ENCODE results near the gene DCHS2. TPM values are rescaled to one million over a fixed set of nuclear protein-coding genes. Genes with fewer than 3 reads are reported as not detected.

The DCHS2 gene
- total RNA-seq, 2 experiments from 2014 or later: 0.17 to 0.19 TPM

DNA sequence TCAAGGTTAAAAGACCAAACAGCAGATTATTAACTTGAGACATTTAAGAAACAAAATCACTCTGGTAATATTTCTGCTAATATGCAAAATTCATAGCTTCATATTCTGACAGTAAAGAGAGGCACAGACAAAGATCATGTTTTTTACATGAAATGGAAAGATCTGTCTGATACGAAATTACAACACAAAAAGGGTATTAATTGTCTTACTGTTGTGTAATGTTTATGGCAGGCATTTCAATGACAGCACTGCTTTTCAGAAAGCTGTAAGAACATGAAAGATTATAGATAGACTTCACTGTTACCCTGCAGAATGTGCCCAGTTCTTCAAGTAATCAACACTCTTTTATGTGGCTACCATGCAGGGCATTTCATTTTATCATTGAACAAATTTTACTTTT is 15.4 kb downstream of the DCHS2 start:
- no peak overlapping the region for H3K27ac Mint-ChIP-seq
- peaks cover 21% of the 10 kb centered on the region for H3K27me3 Mint-ChIP-seq
- H3K36me3 Mint-ChIP-seq: no peaks in the 10 kb centered on the region
- POLR2A ChIA-PET: no interaction called here
- DNase-seq (no peak), ATAC-seq (ENCODE audit: low read depth) (no peak)
- H3K4me1 Mint-ChIP-seq: no peaks in the 10 kb centered on the region
- no peak overlapping the region for H3K4me3 Mint-ChIP-seq
- no peaks in the 10 kb centered on the region for H3K9me3 Mint-ChIP-seq

DNA sequence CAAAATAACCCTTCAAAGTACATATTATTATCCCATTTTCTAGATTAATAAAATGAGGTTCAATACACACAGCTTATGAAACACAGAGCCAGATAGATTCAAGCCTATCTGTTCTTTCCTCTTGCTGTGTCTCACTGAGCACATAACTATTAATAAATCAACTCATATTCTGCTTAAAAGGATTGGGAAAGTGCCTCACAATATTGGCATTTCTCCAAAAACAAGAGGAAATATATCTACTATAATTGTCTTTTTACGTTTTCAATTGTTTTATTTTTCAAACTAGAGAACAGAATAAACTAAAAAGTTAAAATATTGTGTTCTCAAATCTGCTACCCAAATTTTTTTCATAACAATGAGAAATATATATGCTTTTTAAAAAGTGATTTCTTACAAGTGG is 15.8 kb downstream of the DCHS2 start:
- Mint-ChIP-seq H3K36me3 (no peaks in the 10 kb centered on the region), H3K4me1 (no peaks in the 10 kb centered on the region), H3K4me3 (no peak overlapping the region), H3K27ac (no peak overlapping the region), H3K9me3 (no peaks in the 10 kb centered on the region), H3K27me3 (peaks cover 21% of the 10 kb centered on the region)
- ATAC-seq (ENCODE audit: low read depth) (no peak), DNase-seq (no peak)
- POLR2A ChIA-PET: no interaction called here

DNA sequence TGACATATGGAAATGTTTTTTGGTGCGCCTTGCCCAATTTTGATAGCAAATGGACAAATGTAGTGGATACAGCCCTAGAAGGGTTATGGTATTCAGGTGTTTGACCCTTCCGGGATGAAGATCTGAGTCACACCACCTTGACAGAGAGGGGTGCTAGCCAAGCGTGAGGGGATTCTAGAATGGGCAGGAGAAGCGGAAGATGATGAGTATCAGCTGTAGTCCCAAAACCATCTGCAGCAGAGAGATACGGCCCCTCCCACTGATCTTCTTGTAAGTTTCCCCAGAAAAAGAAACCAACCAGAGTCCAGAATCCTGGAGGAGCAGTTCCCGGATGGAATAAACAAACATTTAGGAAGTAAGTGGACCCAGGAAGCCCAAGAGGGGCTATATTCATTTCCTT is 18.1 kb downstream of the DCHS2 start:
- POLR2A ChIA-PET: no interaction called here
- no peak for DNase-seq
- ATAC-seq (ENCODE audit: low read depth): no peak
- Mint-ChIP-seq H3K36me3 (no peaks in the 10 kb centered on the region), H3K9me3 (no peaks in the 10 kb centered on the region), H3K4me1 (no peaks in the 10 kb centered on the region), H3K27me3 (peaks cover 25% of the 10 kb centered on the region), H3K27ac (no peak overlapping the region), H3K4me3 (no peak overlapping the region)

DNA sequence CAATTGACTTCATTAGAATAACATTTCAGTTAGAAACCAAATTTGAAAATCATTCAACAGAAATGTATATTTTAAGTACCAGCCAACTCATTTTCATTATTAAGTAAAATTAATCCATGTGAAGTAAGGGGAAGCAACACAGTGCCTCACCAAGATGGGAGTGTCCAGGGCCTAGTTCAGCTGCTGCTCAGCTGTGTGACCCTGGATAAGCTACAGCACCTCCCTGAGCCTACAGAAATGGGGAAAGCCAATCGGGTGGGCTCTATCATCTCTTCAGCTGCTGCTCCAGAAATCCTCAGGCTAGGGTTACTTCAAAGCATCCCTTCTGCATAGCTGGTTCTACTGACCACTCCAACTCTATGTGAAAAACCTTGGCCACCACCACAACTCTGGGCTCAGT is 18.7 kb downstream of the DCHS2 start:
- H3K27ac Mint-ChIP-seq: no peak overlapping the region
- POLR2A ChIA-PET: no interaction called here
- DNase-seq (no peak), ATAC-seq (ENCODE audit: low read depth) (no peak)
- no peak overlapping the region for H3K4me3 Mint-ChIP-seq
- no peaks in the 10 kb centered on the region for H3K9me3 Mint-ChIP-seq
- H3K36me3 Mint-ChIP-seq: no peaks in the 10 kb centered on the region
- H3K27me3 Mint-ChIP-seq: peaks cover 22% of the 10 kb centered on the region
- no peaks in the 10 kb centered on the region for H3K4me1 Mint-ChIP-seq

DNA sequence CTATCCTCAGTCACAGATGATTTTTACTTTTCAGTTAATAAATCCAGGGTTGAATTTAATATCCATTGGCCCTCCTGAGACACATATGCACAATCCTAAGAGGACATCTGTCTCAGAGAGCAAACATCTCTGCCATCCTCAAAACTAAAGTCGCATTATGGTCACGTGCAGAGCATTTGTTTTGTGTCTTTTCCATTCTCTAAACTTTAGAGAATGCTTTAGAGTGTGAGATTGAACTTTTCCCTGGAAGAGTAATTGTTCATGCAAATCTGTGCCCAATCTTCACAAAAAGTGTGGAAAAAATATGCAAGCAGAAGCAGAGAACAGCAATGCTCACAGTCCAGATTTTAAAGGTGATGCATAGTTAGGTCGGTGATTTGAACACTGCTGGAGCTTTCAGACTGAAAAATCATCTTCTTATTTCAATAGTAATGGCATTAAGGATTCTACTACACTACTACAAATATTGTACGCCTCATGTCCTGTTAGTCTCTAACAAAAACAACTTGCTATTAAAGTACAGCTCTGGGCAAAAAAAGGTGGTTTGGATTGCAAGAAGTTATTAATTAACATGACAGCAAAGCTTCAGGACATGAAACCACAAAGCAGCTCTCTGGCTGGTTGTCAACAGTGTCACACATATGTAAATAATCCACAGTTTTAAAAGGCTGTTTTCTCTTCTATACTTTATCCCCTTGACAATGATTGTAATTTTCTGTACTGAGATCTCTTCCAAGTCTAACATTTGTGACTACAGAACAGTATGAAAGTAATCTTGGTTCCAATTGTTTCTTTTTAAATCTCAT is 19.9 kb downstream of the DCHS2 start:
- peaks cover 25% of the 10 kb centered on the region for H3K27me3 Mint-ChIP-seq
- ATAC-seq (ENCODE audit: low read depth): no peak
- no peaks in the 10 kb centered on the region for H3K9me3 Mint-ChIP-seq

DNA sequence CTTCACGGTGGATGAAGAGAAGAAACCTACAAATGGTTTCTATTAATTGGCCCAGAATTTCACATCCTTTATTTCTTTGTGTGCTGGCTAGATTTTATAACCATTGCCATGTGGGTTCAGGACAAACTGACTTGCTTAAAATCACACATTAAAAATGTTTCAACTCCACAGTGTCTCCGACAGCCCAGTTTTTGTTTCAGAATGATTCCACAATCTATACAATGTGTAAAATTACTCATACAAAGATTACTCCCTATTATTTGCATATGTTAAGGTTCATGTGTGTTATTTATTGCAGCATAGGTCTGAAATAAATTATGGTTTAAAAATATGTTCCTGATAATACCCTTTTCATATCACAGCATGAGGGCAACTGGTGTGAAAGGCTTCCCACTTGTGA is 20.6 kb downstream of the DCHS2 start:
- no peaks in the 10 kb centered on the region for H3K4me1 Mint-ChIP-seq
- no peak overlapping the region for H3K27ac Mint-ChIP-seq
- H3K4me3 Mint-ChIP-seq: no peak overlapping the region
- no peaks in the 10 kb centered on the region for H3K9me3 Mint-ChIP-seq
- ATAC-seq (ENCODE audit: low read depth) (no peak), DNase-seq (no peak)
- peaks cover 26% of the 10 kb centered on the region for H3K27me3 Mint-ChIP-seq
- H3K36me3 Mint-ChIP-seq: no peaks in the 10 kb centered on the region
- POLR2A ChIA-PET: no interaction called here

More for the DNA sequence above, 19.9 kb downstream of the DCHS2 start:
- Mint-ChIP-seq H3K4me1 (no peaks in the 10 kb centered on the region), H3K36me3 (no peaks in the 10 kb centered on the region), H3K27ac (no peak overlapping the region), H3K4me3 (no peak overlapping the region)
- DNase-seq: no peak
- POLR2A ChIA-PET: no interaction called here

DNA sequence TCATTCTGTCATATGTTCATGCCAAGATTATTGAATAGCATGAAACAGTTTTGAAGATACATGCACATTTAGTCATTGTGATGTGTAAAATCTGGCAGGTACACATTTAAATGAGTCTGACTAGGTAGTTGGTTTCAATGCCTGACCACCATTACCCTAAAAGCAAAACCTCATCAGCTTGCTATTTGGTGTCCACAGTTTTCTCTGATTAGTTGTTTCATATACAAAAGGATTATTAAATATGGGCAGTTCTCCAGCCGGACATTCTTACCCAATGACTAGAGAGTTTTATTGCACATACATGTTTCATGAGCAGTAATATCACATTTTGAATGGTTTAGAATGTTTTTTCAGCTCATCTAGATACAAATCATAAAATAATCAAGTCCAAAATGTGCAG is 23.7 kb downstream of the DCHS2 start:
- ATAC-seq (ENCODE audit: low read depth): no peak
- no peaks in the 10 kb centered on the region for H3K36me3 Mint-ChIP-seq
- H3K27me3 Mint-ChIP-seq: peaks cover 29% of the 10 kb centered on the region
- no peaks in the 10 kb centered on the region for H3K4me1 Mint-ChIP-seq
- H3K27ac Mint-ChIP-seq: no peak overlapping the region
- POLR2A ChIA-PET: no interaction called here
- DNase-seq: no peak
- H3K4me3 Mint-ChIP-seq: no peak overlapping the region
- no peaks in the 10 kb centered on the region for H3K9me3 Mint-ChIP-seq

DNA sequence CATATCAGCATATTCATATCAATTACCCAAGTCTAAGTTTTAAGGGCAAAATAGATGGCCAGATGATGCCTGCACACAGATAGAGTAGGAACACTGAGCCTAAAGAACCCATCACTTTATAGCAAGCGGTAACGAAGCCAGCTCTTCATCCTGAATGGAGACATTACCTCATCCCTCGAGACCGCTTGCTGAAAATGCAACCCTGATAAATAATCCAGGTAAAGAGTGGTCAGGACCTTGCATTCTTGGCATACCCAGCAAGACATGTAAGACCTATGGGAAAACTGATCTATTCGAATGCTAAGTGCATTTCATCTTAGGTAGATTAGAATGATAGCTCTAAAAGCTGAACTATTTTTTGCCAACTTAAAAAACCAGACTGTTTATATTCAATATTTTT is 25.3 kb downstream of the DCHS2 start:
- ATAC-seq (ENCODE audit: low read depth) (no peak), DNase-seq (no peak)
- Mint-ChIP-seq H3K27ac (no peak overlapping the region), H3K36me3 (no peaks in the 10 kb centered on the region), H3K27me3 (peaks cover 27% of the 10 kb centered on the region), H3K4me3 (no peak overlapping the region), H3K9me3 (no peaks in the 10 kb centered on the region), H3K4me1 (no peaks in the 10 kb centered on the region)
- POLR2A ChIA-PET: no interaction called here

DNA sequence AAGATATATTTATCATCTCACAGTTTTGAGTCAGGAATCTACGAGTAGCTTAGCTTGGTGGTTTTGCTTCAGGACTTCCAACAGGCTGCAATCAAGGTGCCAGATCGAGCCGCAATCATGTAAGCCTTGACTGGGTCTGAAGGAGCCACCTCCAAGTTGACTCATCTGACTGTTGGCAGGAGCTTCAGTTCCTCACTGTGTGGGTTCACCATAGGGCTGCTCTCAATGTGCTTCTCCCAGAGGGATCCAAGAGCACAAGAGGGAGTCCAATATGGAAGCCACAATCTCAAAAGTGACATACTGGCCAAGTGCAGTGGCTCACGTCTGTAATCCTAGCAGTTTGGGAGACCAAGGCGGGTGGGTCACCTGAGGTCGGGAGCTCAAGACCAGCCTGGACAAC is 26.5 kb downstream of the DCHS2 start:
- Mint-ChIP-seq H3K9me3 (no peaks in the 10 kb centered on the region), H3K27me3 (peaks cover 28% of the 10 kb centered on the region), H3K4me3 (no peak overlapping the region), H3K27ac (no peak overlapping the region), H3K4me1 (no peaks in the 10 kb centered on the region), H3K36me3 (no peaks in the 10 kb centered on the region)
- ATAC-seq (ENCODE audit: low read depth): no peak
- no peak for DNase-seq
- POLR2A ChIA-PET: no interaction called here

DNA sequence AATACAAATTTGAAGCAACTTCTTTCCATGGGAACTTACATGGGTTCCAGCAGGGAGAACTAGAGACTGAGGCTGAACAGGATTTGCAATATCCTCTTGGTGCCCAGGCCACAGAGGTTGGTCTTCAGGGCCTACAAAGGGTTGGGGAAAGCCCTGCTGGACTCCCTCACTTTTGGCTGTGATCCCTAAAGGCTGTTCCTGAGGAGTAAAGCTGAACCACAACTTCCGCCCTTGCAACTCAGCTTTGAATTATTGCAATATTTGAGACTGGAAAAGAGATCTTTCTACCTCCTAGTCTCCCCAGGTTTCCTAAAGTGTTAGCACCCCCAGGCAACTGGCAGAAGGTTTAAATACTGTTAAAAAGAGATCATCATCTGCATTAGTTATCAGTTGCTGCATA is 26.9 kb downstream of the DCHS2 start:
- Mint-ChIP-seq H3K4me1 (no peaks in the 10 kb centered on the region), H3K27me3 (peaks cover 25% of the 10 kb centered on the region), H3K9me3 (no peaks in the 10 kb centered on the region), H3K36me3 (no peaks in the 10 kb centered on the region), H3K27ac (no peak overlapping the region), H3K4me3 (no peak overlapping the region)
- POLR2A ChIA-PET: no interaction called here
- ATAC-seq (ENCODE audit: low read depth) (no peak), DNase-seq (no peak)

DNA sequence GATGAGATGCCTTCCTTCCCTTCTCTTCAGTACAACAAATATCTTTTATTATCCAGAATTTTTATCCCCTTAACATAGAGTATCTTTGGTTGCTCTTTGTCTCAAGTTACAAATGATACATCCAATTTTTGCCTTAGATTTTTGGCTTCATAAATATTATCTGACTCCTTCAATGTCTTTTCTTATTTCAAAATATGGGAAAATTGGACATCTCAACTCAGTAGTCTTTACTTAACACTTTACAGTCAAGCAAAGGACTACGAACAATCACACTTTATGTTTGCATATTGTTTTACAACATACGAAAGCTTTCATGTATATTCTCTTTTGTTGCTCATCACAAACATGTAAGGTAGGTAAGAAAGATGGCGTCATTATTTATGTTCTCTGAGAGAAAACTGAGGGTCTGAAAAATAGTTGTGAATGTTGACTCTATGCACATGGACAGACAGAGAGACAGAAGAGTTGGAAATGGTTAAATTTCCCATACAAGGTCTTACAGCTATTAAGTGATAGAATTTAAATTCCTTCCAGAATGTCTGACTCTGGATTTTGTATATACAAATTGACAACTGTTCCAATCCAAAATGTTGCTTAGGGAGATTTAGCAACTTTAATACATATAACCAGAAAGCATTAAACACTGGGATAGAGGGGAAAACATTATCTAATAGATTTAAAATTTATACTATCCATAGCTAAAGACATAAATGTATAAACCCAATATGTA is 29.4 kb downstream of the DCHS2 start:
- POLR2A ChIA-PET: no interaction called here
- DNase-seq: no peak
- H3K27ac Mint-ChIP-seq: no peak overlapping the region
- H3K9me3 Mint-ChIP-seq: no peaks in the 10 kb centered on the region
- H3K4me1 Mint-ChIP-seq: no peaks in the 10 kb centered on the region
- H3K4me3 Mint-ChIP-seq: no peak overlapping the region
- H3K36me3 Mint-ChIP-seq: no peaks in the 10 kb centered on the region
- H3K27me3 Mint-ChIP-seq: peaks cover 19% of the 10 kb centered on the region
- ATAC-seq (ENCODE audit: low read depth): no peak

DNA sequence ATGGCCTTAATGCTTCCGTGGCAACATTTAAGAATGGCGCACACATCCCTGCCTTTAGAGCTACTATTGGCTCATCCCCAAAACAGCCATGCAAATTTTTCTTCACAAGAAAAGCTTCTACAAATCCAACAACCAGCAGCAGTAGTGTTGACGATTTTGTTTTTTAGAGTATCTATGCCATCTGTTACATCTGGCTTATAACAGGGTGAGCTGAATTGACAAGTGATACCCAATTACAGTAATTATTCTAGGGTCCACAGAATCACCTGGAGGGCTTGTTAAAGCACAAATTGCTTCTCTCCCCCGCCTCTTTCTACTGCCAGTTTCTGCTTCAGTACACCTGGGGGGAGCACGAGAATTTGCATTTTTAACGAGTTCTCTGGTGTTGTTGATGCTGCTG is 34.1 kb downstream of the DCHS2 start:
- Mint-ChIP-seq H3K4me3 (no peak overlapping the region), H3K9me3 (no peaks in the 10 kb centered on the region), H3K27ac (no peak overlapping the region), H3K36me3 (no peaks in the 10 kb centered on the region), H3K27me3 (peaks cover 14% of the 10 kb centered on the region), H3K4me1 (no peaks in the 10 kb centered on the region)
- ATAC-seq (ENCODE audit: low read depth) (no peak), DNase-seq (no peak)
- POLR2A ChIA-PET: no interaction called here

DNA sequence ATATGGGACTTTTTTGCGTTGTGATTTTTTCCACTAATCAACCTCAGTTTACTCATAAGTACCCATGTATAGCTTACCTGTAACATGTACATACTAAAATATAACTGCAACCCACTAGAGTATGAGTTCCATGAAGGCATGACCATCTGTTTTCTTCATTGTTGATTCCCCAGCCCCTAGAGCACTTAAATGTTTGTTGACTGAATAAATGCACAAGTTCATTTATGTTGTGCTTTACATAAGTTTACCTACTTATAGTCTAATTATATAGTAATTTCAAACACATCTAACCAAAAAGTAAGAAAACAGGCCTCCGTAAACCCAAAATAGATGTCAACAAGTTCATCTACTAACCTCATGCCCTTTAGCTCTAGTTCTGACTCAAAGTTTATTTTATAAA is 34.7 kb downstream of the DCHS2 start:
- no peak overlapping the region for H3K27ac Mint-ChIP-seq
- H3K4me1 Mint-ChIP-seq: no peaks in the 10 kb centered on the region
- ATAC-seq (ENCODE audit: low read depth) (no peak), DNase-seq (no peak)
- no peak overlapping the region for H3K4me3 Mint-ChIP-seq
- H3K36me3 Mint-ChIP-seq: no peaks in the 10 kb centered on the region
- no peaks in the 10 kb centered on the region for H3K9me3 Mint-ChIP-seq
- POLR2A ChIA-PET: no interaction called here
- peaks cover 9% of the 10 kb centered on the region for H3K27me3 Mint-ChIP-seq

DNA sequence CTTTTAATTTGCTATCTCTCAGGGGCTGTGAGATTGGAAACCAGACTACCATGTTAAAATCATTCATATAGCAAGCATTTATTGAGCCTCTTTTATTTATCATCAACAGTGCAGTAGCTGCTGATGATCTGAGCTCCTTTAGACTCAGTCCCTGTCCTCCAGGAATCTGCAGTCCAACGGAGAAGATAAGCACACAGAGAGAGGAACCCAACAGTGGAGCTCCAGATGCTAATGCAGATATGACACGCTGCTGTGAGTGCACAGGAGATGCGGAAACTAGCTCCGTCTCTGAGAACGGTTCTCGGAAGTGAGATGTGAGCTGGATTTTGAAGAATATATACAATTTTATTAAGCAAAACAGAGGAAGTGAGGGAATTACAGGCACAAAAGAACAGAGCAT is 35.4 kb downstream of the DCHS2 start:
- Mint-ChIP-seq H3K27me3 (peaks cover 13% of the 10 kb centered on the region), H3K27ac (no peak overlapping the region), H3K9me3 (no peaks in the 10 kb centered on the region), H3K36me3 (no peaks in the 10 kb centered on the region), H3K4me3 (no peak overlapping the region), H3K4me1 (no peaks in the 10 kb centered on the region)
- POLR2A ChIA-PET: no interaction called here
- ATAC-seq (ENCODE audit: low read depth): no peak
- DNase-seq: no peak
